HepG2 (cell line): ENCODE results near the gene SMIM38. TPM values are rescaled to one million over a fixed set of nuclear protein-coding genes. Genes with fewer than 3 reads are reported as not detected.

ENCODE experiments used
- ATAC-seq: fragments of 200-7000 bp; cut with Tn5 transposase; 3 replicates; pipeline ENCODE4 v1.9.1; 2020; ENCODE audit warnings: mild to moderate bottlenecking, moderate library complexity
- BruUV-seq: library from RNA; stranded (reverse); fragments of 400-500 nt; replicated peaks from 2 replicates; lab custom pipeline; 2021; lab: Mats Ljungman, UMichigan
- CTCF ChIA-PET: fragments of 300-600 bp; formaldehyde crosslinking; extraction: SDS; loops from one replicate; lab custom pipeline; 2021; ENCODE audit warnings: low total read pairs, inconsistent platforms, low intra/inter-chr PET ratio; lab: Yijun Ruan, JAX
- POLR2A ChIA-PET: fragments of 350-600 bp; sonication (Branson Sonifier 250); formaldehyde crosslinking; loops from one replicate; lab custom pipeline; 2020; ENCODE audit warnings: antibody characterized with exemption, inconsistent platforms; lab: Yijun Ruan, JAX
- DNase-seq: peaks from one replicate; pipeline ENCODE4 v3.0.0-alpha.2; 2015; ENCODE audit warnings: low spot score
- FAIRE-seq: peaks from 3 replicates; lab custom pipeline; 2011; peaks lifted over from hg19 to GRCh38; lab: Jason Lieb, UNC
- H2AFZ ChIP-seq: one replicate; pipeline ENCODE4 v1.6.1; 2011; ENCODE audit warnings: low read length, inconsistent platforms
- H3K27ac ChIP-seq: fragments of 300-600 bp; 3 replicates; pipeline ENCODE4 v1.8.0; 2011; ENCODE audit warnings: mixed run types, mild to moderate bottlenecking, mixed read lengths, low read length, inconsistent platforms; ENCODE audit not compliant: insufficient read depth; ENCODE audit errors: extremely low read length
- H3K27me3 ChIP-seq, 2 experiments: fragments of 200-600 bp in 1 of 2; 2 replicates in 1 of 2; 3 replicates in 1 of 2; pipeline versions ENCODE4 v1.6.0 to v1.8.0; 2011; ENCODE audit warnings: low read length in 2 of 2, mild to moderate bottlenecking in 2 of 2, moderate library complexity in 2 of 2, inconsistent platforms in 1 of 2; ENCODE audit not compliant: insufficient read depth in 2 of 2, control insufficient read depth in 1 of 2
- H3K36me3 ChIP-seq, 2 experiments: fragments of 200-600 bp in 1 of 2; replicated peaks in 1 of 2; 2 replicates in 1 of 2; 3 replicates in 1 of 2; pipeline versions ENCODE4 v1.5.1 to v1.8.0; 2011; ENCODE audit warnings: low read length in 2 of 2, inconsistent platforms in 1 of 2; ENCODE audit not compliant: insufficient read depth in 2 of 2, control insufficient read depth in 1 of 2
- H3K4me1 ChIP-seq: 2 replicates; pipeline ENCODE4 v1.5.1; 2012; ENCODE audit warnings: low read length, inconsistent platforms; ENCODE audit not compliant: insufficient read depth
- H3K4me2 ChIP-seq: 2 replicates; pipeline ENCODE4 v1.6.0; 2011; ENCODE audit warnings: low read depth, low read length, inconsistent platforms
- H3K4me3 ChIP-seq, 3 experiments: fragments of 200-600 bp in 1 of 3; sonication (generic), shearing (Covaris generic) in 1 of 3; replicated peaks in 1 of 3; 2 replicates each; pipeline ENCODE4 v1.5.1; 2011 to 2016; ENCODE audit warnings: low read length in 3 of 3, inconsistent platforms in 2 of 3, low read depth in 2 of 3, mild to moderate bottlenecking in 2 of 3, control low read depth in 1 of 3, mixed read lengths in 1 of 3; ENCODE audit not compliant: insufficient read depth in 1 of 3
- H3K79me2 ChIP-seq: one replicate; pipeline ENCODE4 v1.6.1; 2011; ENCODE audit warnings: low read length, inconsistent platforms; ENCODE audit not compliant: insufficient read depth
- H3K9ac ChIP-seq: 2 replicates; pipeline ENCODE4 v1.6.0; 2011; ENCODE audit warnings: mild to moderate bottlenecking, low read depth, low read length, inconsistent platforms; ENCODE audit not compliant: insufficient read depth
- H3K9me3 ChIP-seq: 2 replicates; pipeline ENCODE4 v1.5.1; 2012; ENCODE audit warnings: mild to moderate bottlenecking, low read length
- H4K20me1 ChIP-seq: 2 replicates; pipeline ENCODE4 v1.6.0; 2011; ENCODE audit warnings: inconsistent platforms, mild to moderate bottlenecking, low read length, moderate library complexity; ENCODE audit not compliant: insufficient read depth
- CREM ChIP-seq, 2 experiments: sonication (generic) in 1 of 2; formaldehyde crosslinking in 1 of 2; IDR thresholded peaks; 2 replicates each; pipeline versions ENCODE4 v1.4.0 to v1.6.1; 2016 to 2020; ENCODE audit warnings: antibody characterized with exemption in 1 of 2, mild to moderate bottlenecking in 1 of 2, missing genetic modification reagents in 1 of 2
- EED ChIP-seq: sonication (generic); formaldehyde crosslinking; IDR thresholded peaks from 2 replicates; pipeline ENCODE4 v1.5.0; 2020; ENCODE audit warnings: mild to moderate bottlenecking, missing genetic modification reagents
- FOXO4 ChIP-seq: sonication (generic); formaldehyde crosslinking; conservative IDR thresholded peaks from 2 replicates; pipeline ENCODE4 v1.8.1; 2023; ENCODE audit warnings: missing genetic modification reagents
- GATAD2A ChIP-seq: IDR thresholded peaks from 2 replicates; pipeline ENCODE4 v1.6.1; 2016
- HNRNPL ChIP-seq: fragments of 200-400 bp; formaldehyde crosslinking; IDR thresholded peaks from 2 replicates; pipeline ENCODE4 v1.6.1; 2017; ENCODE audit warnings: mild to moderate bottlenecking, low read depth, low read length
- MAZ ChIP-seq, 2 experiments: sonication (generic) in 1 of 2; formaldehyde crosslinking in 1 of 2; IDR thresholded peaks; 2 replicates each; pipeline versions ENCODE4 v1.5.0 to v1.6.1; 2012 to 2020; ENCODE audit warnings: low read depth in 2 of 2, mild to moderate bottlenecking in 2 of 2, borderline replicate concordance in 1 of 2, improper control_type of control experiment in 1 of 2, low read length in 1 of 2, missing genetic modification reagents in 1 of 2, moderate library complexity in 1 of 2
- MNT ChIP-seq: fragments of 450-650 bp; IDR thresholded peaks from 2 replicates; pipeline ENCODE4 v1.6.1; 2016
- NBN ChIP-seq: fragments of 450-650 bp; conservative IDR thresholded peaks from 2 replicates; pipeline ENCODE4 v1.6.1; 2017
- PHF8 ChIP-seq: sonication (generic); formaldehyde crosslinking; IDR thresholded peaks from 2 replicates; pipeline ENCODE4 v1.5.0; 2020; ENCODE audit warnings: missing genetic modification reagents
- SIN3A ChIP-seq: IDR thresholded peaks from 2 replicates; pipeline ENCODE4 v1.6.1; 2011; ENCODE audit warnings: low read depth, mild to moderate bottlenecking, control low read depth, low read length, borderline replicate concordance
- TAF15 ChIP-seq: fragments of 200-400 bp; formaldehyde crosslinking; IDR thresholded peaks from one replicate; pipeline ENCODE4 v1.6.1; 2018; ENCODE audit warnings: mild to moderate bottlenecking, low read depth, low read length; ENCODE audit not compliant: poor library complexity, severe bottlenecking
- YEATS4 ChIP-seq: sonication (generic); formaldehyde crosslinking; IDR thresholded peaks from 2 replicates; pipeline ENCODE4 v1.4.0; 2020; ENCODE audit warnings: missing genetic modification reagents, borderline replicate concordance
- ZBTB33 ChIP-seq: sonication (generic); formaldehyde crosslinking; IDR thresholded peaks from 2 replicates; pipeline ENCODE4 v1.4.0; 2020; ENCODE audit warnings: missing genetic modification reagents
- ZBTB39 ChIP-seq: sonication (generic); formaldehyde crosslinking; IDR thresholded peaks from 2 replicates; pipeline ENCODE4 v1.5.0; 2020; ENCODE audit warnings: missing genetic modification reagents
- ZKSCAN8 ChIP-seq: IDR thresholded peaks from 2 replicates; pipeline ENCODE4 v1.6.1; 2016; ENCODE audit warnings: borderline replicate concordance, missing genetic modification reagents, missing compliant biosample characterization
- ZNF546 ChIP-seq: sonication (generic); formaldehyde crosslinking; conservative IDR thresholded peaks from 2 replicates; pipeline ENCODE4 v1.8.1; 2023; ENCODE audit warnings: mild to moderate bottlenecking, missing genetic modification reagents
- ZNF883 ChIP-seq: sonication (generic); formaldehyde crosslinking; IDR thresholded peaks from 2 replicates; pipeline ENCODE4 v1.5.1; 2020; ENCODE audit warnings: mild to moderate bottlenecking, missing genetic modification reagents; ENCODE audit errors: not compliant biosample characterization
- WGBS: methylation state at CpG from one replicate; pipeline ENCODE4 v1.1.6; 2017; ENCODE audit warnings: low lambda C conversion rate; 5-methylcytosine and 5-hydroxymethylcytosine counted together
- in situ Hi-C: cut with HindIII; loops from 2 replicates; pipeline ENCODE4 v1.10.0; 2017; ENCODE audit warnings: low pct_unique_long_range_greater_than_20kb; ENCODE audit not compliant: extremely low pct_ligation_motif_present
- intact Hi-C: fragments of 100-400 bp; cut with micrococcal nuclease; formaldehyde crosslinking; loops from one replicate; pipeline ENCODE4 v1.10.0; 2022; ENCODE audit not compliant: unreplicated experiment
- polyA plus RNA-seq, 8 experiments: library from polyadenylated mRNA; depleted of rRNA in 3 of 8; stranded (reverse) in 7 of 8; unstranded in 1 of 8; fragments of >200 nt; fragmentation: Illumina TruSeq in 4 of 8; extraction: Trizol in 4 of 8; gene quantifications; 2 replicates each; pipeline versions ENCODE4 v1.2.1 to v1.2.3, GENCODE V29; 2011 to 2016; ENCODE audit warnings: low read depth in 4 of 8, missing spikeins in 1 of 8, mixed read lengths in 1 of 8; ENCODE audit not compliant: insufficient read depth in 1 of 8
- total RNA-seq, 5 experiments: library from RNA; depleted of rRNA; stranded (reverse); fragments of >200 nt; fragmentation: Illumina TruSeq; extraction: Trizol; gene quantifications; 2 replicates each; pipeline ENCODE4 v1.2.3, GENCODE V29; 2016; ENCODE audit warnings: low read depth in 1 of 5

Gene SMIM38
- total and polyA plus RNA-seq, 2 of the 13 experiments (the other 11 are each of a cell fraction or from before 2014, with no cell fraction given), result 0.30 to 0.40 TPM

- ChIA-PET CTCF (no interaction called here), POLR2A (interaction anchor here (1.1 to 2.2 kb wide), 6 partner anchors 11 to 502 kb away, joined by 4 to 8 read pairs (median 5); no protein-coding TSS in a partner anchor)
- Histone ChIP-seq H3K9ac (0 out of 2 replicates have a peak overlapping the region, but pooled peaks have one; percentile 68), H3K4me3 (no peak overlapping the region; a peak in 1 of 6 replicates), H3K9me3 (no peaks in the 10 kb centered on the region), H3K27me3 (no peaks in the 10 kb centered on the region), H3K79me2 (no peaks in the 10 kb centered on the region), H2AFZ (no peak overlapping the region), H4K20me1 (no peaks in the 10 kb centered on the region), H3K4me2 (peak overlapping the region; percentile 88), H3K4me1 (peaks cover 67% of the 10 kb centered on the region), H3K27ac (no peak overlapping the region), H3K36me3 (no peaks in the 10 kb centered on the region)
- in situ Hi-C loops, result no loop called here
- DNase-seq (no peak), FAIRE-seq (no peak), ATAC-seq (no peak)
- WGBS, result 44% methylated on average over 9 of the region's 13 CpGs
- intact Hi-C loops, result no loop called here
- BruUV-seq, result no TSS peak
- 0 out of 2 replicates have a peak, but pooled peaks have one; percentile 26 for TF ChIP-seq ZBTB39
- 0 out of 2 replicates have a peak, but pooled peaks have one; percentile 50 for TF ChIP-seq FOXO4 (CRISPR knock-in tag)
- peak; percentile 83; the same call in 1 of the 2 replicates for TF ChIP-seq EED (CRISPR knock-in tag)
- TF ChIP-seq ZNF883, result no peak
- TF ChIP-seq PHF8 (CRISPR knock-in tag), result no peak
- TF ChIP-seq ZBTB33, result peak; percentile 79; the same call in 1 of the 2 replicates
- no peak for TF ChIP-seq ZKSCAN8 (CRISPR knock-in tag)
- no peak for TF ChIP-seq NBN
- no peak for TF ChIP-seq CREM (IDR thresholded peaks at IDR 0.05)
- TF ChIP-seq CREM (CRISPR knock-in tag; IDR thresholded peaks at IDR 0.05), result no peak
- TF ChIP-seq TAF15, result no peak
- TF ChIP-seq ZNF546 (CRISPR knock-in tag), result 0 out of 2 replicates have a peak, but pooled peaks have one; percentile 7
- peak; percentile 9; the same call in 1 of the 2 replicates for TF ChIP-seq HNRNPL
- TF ChIP-seq YEATS4 (CRISPR knock-in tag), result 0 out of 2 replicates have a peak, but pooled peaks have one; percentile 4
- no peak for TF ChIP-seq GATAD2A (CRISPR knock-in tag)
- no peak for TF ChIP-seq MAZ (IDR thresholded peaks at IDR 0.05; ENCODE audit: borderline replicate concordance, low read depth, low read length)
- TF ChIP-seq MAZ (CRISPR knock-in tag; IDR thresholded peaks at IDR 0.05; ENCODE audit: low read depth), result peak; percentile 34; the same call in 1 of the 2 replicates
- no peak for TF ChIP-seq SIN3A
- peak; percentile 90 for TF ChIP-seq MNT
Observed at GRCh38 chr11:69156235-69156639, 502 bp downstream of the SMIM38 start.
